MCF 10A (cell line): ENCODE measurements around the gene DYNLL1. TPM values are rescaled to one million over a fixed set of nuclear protein-coding genes. Genes with fewer than 3 reads are reported as not detected.

Experiments
- BruUV-seq: library from RNA; stranded (reverse); fragments of 400-500 nt; replicated peaks from 2 replicates; lab custom pipeline; 2021; lab: Mats Ljungman, UMichigan
- CTCF ChIA-PET: fragments of 300-600 bp; sonication (Branson Sonifier 250); formaldehyde crosslinking; extraction: SDS; loops from one replicate; lab custom pipeline; 2021; ENCODE audit warnings: antibody characterized with exemption, inconsistent platforms; lab: Yijun Ruan, JAX
- POLR2A ChIA-PET: fragments of 300-600, 350-650 bp; sonication (Branson Sonifier 250); formaldehyde crosslinking; extraction: SDS; loops from one replicate; lab custom pipeline; 2020; ENCODE audit warnings: antibody characterized with exemption, inconsistent platforms; lab: Yijun Ruan, JAX
- DNase-seq: peaks from one replicate; pipeline ENCODE4 v3.0.0-alpha.2; 2018; ENCODE audit not compliant: unreplicated experiment
- H3K27ac Mint-ChIP-seq: one replicate; pipeline ENCODE4 v1.8.0; 2022; ENCODE audit warnings: mild to moderate bottlenecking, low read depth, mixed read lengths; ENCODE audit not compliant: unreplicated experiment
- H3K27me3 Mint-ChIP-seq: one replicate; pipeline ENCODE4 v1.8.0; 2022; ENCODE audit warnings: mixed read lengths; ENCODE audit not compliant: insufficient read depth, unreplicated experiment
- H3K36me3 Mint-ChIP-seq: one replicate; pipeline ENCODE4 v1.8.0; 2022; ENCODE audit warnings: mild to moderate bottlenecking, moderate library complexity, mixed read lengths; ENCODE audit not compliant: insufficient read depth, unreplicated experiment
- H3K4me1 Mint-ChIP-seq: one replicate; pipeline ENCODE4 v1.8.0; 2022; ENCODE audit warnings: mixed read lengths; ENCODE audit not compliant: insufficient read depth, unreplicated experiment
- H3K4me3 Mint-ChIP-seq: one replicate; pipeline ENCODE4 v1.8.0; 2022; ENCODE audit warnings: mild to moderate bottlenecking, moderate library complexity, mixed read lengths; ENCODE audit not compliant: unreplicated experiment
- H3K9me3 Mint-ChIP-seq: one replicate; pipeline ENCODE4 v1.8.0; 2022; ENCODE audit warnings: mixed read lengths; ENCODE audit not compliant: unreplicated experiment
- intact Hi-C: fragments of 100-400 bp; cut with micrococcal nuclease; formaldehyde crosslinking; loops from 2 replicates; pipeline ENCODE4 v1.14.1; 2022
- total RNA-seq: library from RNA; stranded (reverse); gene quantifications from 2 replicates; pipeline ENCODE4 v1.2.3, GENCODE V29; 2022
- TF ChIP-seq, protein P1 (sequence below): fragments of 200-600 bp; IDR thresholded peaks from one replicate; pipeline ENCODE4 v1.8.0; 2022; ENCODE audit warnings: antibody characterized with exemption, mild to moderate bottlenecking; ENCODE audit not compliant: unreplicated experiment

DYNLL1 gene
- total RNA-seq, 1 experiment from 2014 or later = 247 TPM

GRCh38 chr12:120466560-120467315 is 29.2 kb upstream of the DYNLL1 start:
- no TSS peak for BruUV-seq
- peaks cover 64% of the 10 kb centered on the region for H3K36me3 Mint-ChIP-seq
- DNase-seq = peak; percentile 59
- no peaks in the 10 kb centered on the region for H3K27me3 Mint-ChIP-seq
- ChIA-PET CTCF (interaction anchor here (0.7 to 5.1 kb wide), 19 partner anchors 8 to 998 kb away, joined by 3 to 42 read pairs (median 5); partner anchors contain the start of genes COX6A1, GATC, PLA2G1B and TRIAP1), POLR2A (interaction anchor here (0.6 to 6.6 kb wide), 11 partner anchors 9 to 295 kb away, joined by 3 to 56 read pairs (median 4); partner anchors contain the start of genes DYNLL1, GATC and TRIAP1)
- H3K9me3 Mint-ChIP-seq = no peaks in the 10 kb centered on the region
- intact Hi-C loops = loop anchor here (1.0 kb wide), 1 partner anchor 110 kb away; no protein-coding TSS in a partner anchor
- peak overlapping the region; percentile 9 for H3K27ac Mint-ChIP-seq
- H3K4me1 Mint-ChIP-seq = peaks cover 17% of the 10 kb centered on the region
- H3K4me3 Mint-ChIP-seq = no peak overlapping the region
- TF ChIP-seq, protein P1, sequence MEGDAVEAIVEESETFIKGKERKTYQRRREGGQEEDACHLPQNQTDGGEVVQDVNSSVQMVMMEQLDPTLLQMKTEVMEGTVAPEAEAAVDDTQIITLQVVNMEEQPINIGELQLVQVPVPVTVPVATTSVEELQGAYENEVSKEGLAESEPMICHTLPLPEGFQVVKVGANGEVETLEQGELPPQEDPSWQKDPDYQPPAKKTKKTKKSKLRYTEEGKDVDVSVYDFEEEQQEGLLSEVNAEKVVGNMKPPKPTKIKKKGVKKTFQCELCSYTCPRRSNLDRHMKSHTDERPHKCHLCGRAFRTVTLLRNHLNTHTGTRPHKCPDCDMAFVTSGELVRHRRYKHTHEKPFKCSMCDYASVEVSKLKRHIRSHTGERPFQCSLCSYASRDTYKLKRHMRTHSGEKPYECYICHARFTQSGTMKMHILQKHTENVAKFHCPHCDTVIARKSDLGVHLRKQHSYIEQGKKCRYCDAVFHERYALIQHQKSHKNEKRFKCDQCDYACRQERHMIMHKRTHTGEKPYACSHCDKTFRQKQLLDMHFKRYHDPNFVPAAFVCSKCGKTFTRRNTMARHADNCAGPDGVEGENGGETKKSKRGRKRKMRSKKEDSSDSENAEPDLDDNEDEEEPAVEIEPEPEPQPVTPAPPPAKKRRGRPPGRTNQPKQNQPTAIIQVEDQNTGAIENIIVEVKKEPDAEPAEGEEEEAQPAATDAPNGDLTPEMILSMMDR = peak; percentile 72

DNA sequence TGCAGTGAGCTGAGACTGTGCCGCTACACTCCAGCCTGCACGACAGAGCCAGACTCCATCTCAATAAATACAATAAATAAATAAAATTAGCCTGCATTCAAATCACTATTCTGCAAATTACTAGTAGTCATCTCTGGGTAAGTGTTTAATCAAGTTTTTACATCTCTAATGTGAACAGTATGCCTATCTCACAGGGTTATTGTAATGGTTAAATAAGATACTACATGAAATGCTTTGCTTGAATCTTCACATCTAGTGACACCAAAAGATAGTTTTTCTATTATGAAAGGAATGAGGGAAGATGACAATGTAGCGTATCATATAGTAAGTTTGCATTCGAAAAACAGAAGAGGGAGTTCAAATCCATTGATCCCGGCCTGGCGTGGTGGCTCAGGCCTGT is 28.5 kb upstream of the DYNLL1 start:
- no peak overlapping the region for H3K27ac Mint-ChIP-seq
- TF ChIP-seq, protein P1 = no peak
- H3K36me3 Mint-ChIP-seq = peaks cover 57% of the 10 kb centered on the region
- no peaks in the 10 kb centered on the region for H3K9me3 Mint-ChIP-seq
- intact Hi-C loops = no loop called here
- no peak for DNase-seq
- CTCF ChIA-PET = interaction anchor here (0.7 to 5.1 kb wide), 9 partner anchors 8 to 998 kb away, joined by 3 to 42 read pairs (median 13); partner anchors contain the start of genes COX6A1, GATC, PLA2G1B and TRIAP1
- BruUV-seq = no TSS peak
- no peaks in the 10 kb centered on the region for H3K27me3 Mint-ChIP-seq
- H3K4me1 Mint-ChIP-seq = peaks cover 17% of the 10 kb centered on the region
- H3K4me3 Mint-ChIP-seq = peak overlapping the region; percentile 88
- POLR2A ChIA-PET = interaction anchor here (1.0 to 6.6 kb wide), 9 partner anchors 16 to 267 kb away, joined by 3 to 56 read pairs (median 5); partner anchors contain the start of genes DYNLL1, GATC, RNU4-1 and RNU4-2

DNA sequence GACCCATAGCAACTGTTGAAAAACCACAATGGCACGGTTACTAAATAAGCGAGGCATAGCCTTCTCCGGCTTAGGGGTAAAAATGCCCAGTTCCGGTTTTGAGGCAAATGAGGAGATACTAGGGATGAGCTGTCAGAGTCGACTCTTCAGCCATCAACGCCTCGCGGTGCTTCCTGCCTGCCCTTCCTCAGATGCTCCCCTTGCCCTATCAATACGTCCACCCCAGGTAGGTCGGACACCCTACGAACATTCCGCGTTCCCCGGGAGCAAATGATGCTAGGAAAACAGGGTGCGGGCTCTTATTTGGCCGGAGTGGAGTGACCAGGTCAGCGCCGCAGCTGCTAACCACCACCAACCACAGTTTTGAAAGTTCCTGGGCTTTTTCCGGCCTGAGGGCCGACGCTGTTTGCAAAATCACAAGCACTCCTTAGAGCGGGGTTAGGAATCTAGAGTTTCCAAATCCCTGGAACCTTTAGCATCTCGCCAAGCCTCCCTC is 27.5 kb upstream of the DYNLL1 start:
- Mint-ChIP-seq H3K4me1 (peaks cover 17% of the 10 kb centered on the region), H3K9me3 (no peaks in the 10 kb centered on the region), H3K4me3 (peak overlapping the region; percentile 88), H3K27me3 (no peaks in the 10 kb centered on the region), H3K27ac (peak overlapping the region; percentile 75), H3K36me3 (peaks cover 48% of the 10 kb centered on the region)
- ChIA-PET CTCF (interaction anchor here (0.6 to 5.1 kb wide), 10 partner anchors 11 to 619 kb away, joined by 3 to 42 read pairs (median 10); partner anchors contain the start of genes COX6A1, DYNLL1, GATC and TRIAP1), POLR2A (interaction anchor here (0.6 to 6.6 kb wide), 18 partner anchors 8 to 1304 kb away, joined by 3 to 56 read pairs (median 4); partner anchors contain the start of genes COQ5, COX6A1, DYNLL1 and GATC)
- TSS peak; percentile 32 for BruUV-seq
- DNase-seq = peak; percentile 50
- TF ChIP-seq, protein P1 = no peak
- intact Hi-C loops = loop anchor here (2.0 kb wide), 1 partner anchor 144 kb away; no protein-coding TSS in a partner anchor
